IPS-20b (cell line): ENCODE data around the gene PRKCE.

ENCODE experiments used
- H3K27ac ChIP-seq: one replicate; pipeline ENCODE4 v1.5.1; 2013; ENCODE audit warnings: low read length
- H3K27me3 ChIP-seq: 2 replicates; pipeline ENCODE4 v1.6.1; 2013; ENCODE audit warnings: mild to moderate bottlenecking, low read length, inconsistent platforms; ENCODE audit not compliant: insufficient read depth
- H3K36me3 ChIP-seq: 2 replicates; pipeline ENCODE4 v1.6.1; 2013; ENCODE audit warnings: low read depth, mild to moderate bottlenecking, inconsistent platforms, low read length, moderate library complexity; ENCODE audit not compliant: insufficient read depth
- H3K4me1 ChIP-seq: 2 replicates; pipeline ENCODE4 v1.6.1; 2013; ENCODE audit warnings: mild to moderate bottlenecking, control low read depth, inconsistent platforms, low read length, moderate library complexity; ENCODE audit not compliant: insufficient read depth
- H3K4me3 ChIP-seq: 2 replicates; pipeline ENCODE4 v1.5.1; 2013; ENCODE audit warnings: mild to moderate bottlenecking, low read length, inconsistent platforms
- H3K9ac ChIP-seq: 2 replicates; pipeline ENCODE4 v1.6.1; 2013; ENCODE audit warnings: low read depth, mild to moderate bottlenecking, inconsistent platforms, low read length, moderate library complexity
- H3K9me3 ChIP-seq: 2 replicates; pipeline ENCODE4 v1.6.1; 2013; ENCODE audit warnings: mild to moderate bottlenecking, low read depth, low read length, inconsistent platforms; ENCODE audit not compliant: insufficient read depth

PRKCE gene

GRCh38 chr2:46188041-46188716 is 536.7 kb downstream of the PRKCE start:
- H3K27me3 ChIP-seq, result no peaks in the 10 kb centered on the region
- no peak overlapping the region for H3K9ac ChIP-seq

GRCh38 chr2:46193356-46193755 is 541.9 kb downstream of the PRKCE start:
- Histone ChIP-seq H3K36me3 (no peaks in the 10 kb centered on the region), H3K27ac (no peak overlapping the region), H3K9me3 (no peaks in the 10 kb centered on the region), H3K4me1 (no peaks in the 10 kb centered on the region; the same call in 1 of the 2 replicates), H3K27me3 (no peaks in the 10 kb centered on the region), H3K4me3 (no peak overlapping the region), H3K9ac (no peak overlapping the region)

More at GRCh38 chr2:46188041-46188716, 536.7 kb downstream of the PRKCE start:
- Histone ChIP-seq H3K27ac (no peak overlapping the region), H3K4me1 (no peaks in the 10 kb centered on the region), H3K36me3 (no peaks in the 10 kb centered on the region), H3K4me3 (no peak overlapping the region), H3K9me3 (no peaks in the 10 kb centered on the region)

- Histone ChIP-seq H3K27ac (no peak overlapping the region), H3K9me3 (no peaks in the 10 kb centered on the region), H3K36me3 (no peaks in the 10 kb centered on the region), H3K4me3 (no peak overlapping the region), H3K9ac (no peak overlapping the region), H3K27me3 (no peaks in the 10 kb centered on the region), H3K4me1 (no peaks in the 10 kb centered on the region; the same call in 1 of the 2 replicates)
These were observed 542.4 kb downstream of the PRKCE start for GRCh38 chr2:46193855-46194254.

- Histone ChIP-seq H3K27ac (no peak overlapping the region), H3K9ac (no peak overlapping the region), H3K4me1 (no peaks in the 10 kb centered on the region; the same call in 1 of the 2 replicates), H3K9me3 (no peaks in the 10 kb centered on the region), H3K4me3 (no peak overlapping the region), H3K36me3 (no peaks in the 10 kb centered on the region), H3K27me3 (no peaks in the 10 kb centered on the region)
These were observed 543.4 kb downstream of the PRKCE start for GRCh38 chr2:46194856-46195255.

- H3K4me1 ChIP-seq, result no peaks in the 10 kb centered on the region; the same call in 1 of the 2 replicates
- H3K9me3 ChIP-seq, result no peaks in the 10 kb centered on the region
- H3K36me3 ChIP-seq, result no peaks in the 10 kb centered on the region
- no peak overlapping the region for H3K4me3 ChIP-seq
- no peak overlapping the region for H3K27ac ChIP-seq
- H3K9ac ChIP-seq, result no peak overlapping the region
- H3K27me3 ChIP-seq, result no peaks in the 10 kb centered on the region
These were observed 544.3 kb downstream of the PRKCE start for GRCh38 chr2:46195819-46196218.

- H3K36me3 ChIP-seq, result no peaks in the 10 kb centered on the region
- no peak overlapping the region for H3K9ac ChIP-seq
- no peak overlapping the region for H3K27ac ChIP-seq
- no peaks in the 10 kb centered on the region for H3K9me3 ChIP-seq
- H3K4me3 ChIP-seq, result no peak overlapping the region
- H3K4me1 ChIP-seq, result no peaks in the 10 kb centered on the region; the same call in 1 of the 2 replicates
- no peaks in the 10 kb centered on the region for H3K27me3 ChIP-seq
These were observed 545.5 kb downstream of the PRKCE start for GRCh38 chr2:46196871-46197462.

- no peaks in the 10 kb centered on the region for H3K36me3 ChIP-seq
- H3K9ac ChIP-seq, result no peak overlapping the region
- H3K27me3 ChIP-seq, result no peaks in the 10 kb centered on the region
- no peak overlapping the region for H3K4me3 ChIP-seq
- no peak overlapping the region for H3K27ac ChIP-seq
- H3K9me3 ChIP-seq, result no peaks in the 10 kb centered on the region
- H3K4me1 ChIP-seq, result no peaks in the 10 kb centered on the region; the same call in 1 of the 2 replicates
These were observed 546.2 kb downstream of the PRKCE start for GRCh38 chr2:46197672-46198071.

GRCh38 chr2:46198164-46198883 is 546.8 kb downstream of the PRKCE start:
- Histone ChIP-seq H3K36me3 (no peaks in the 10 kb centered on the region), H3K4me1 (no peaks in the 10 kb centered on the region; the same call in 1 of the 2 replicates), H3K4me3 (no peak overlapping the region), H3K27ac (no peak overlapping the region), H3K27me3 (no peaks in the 10 kb centered on the region), H3K9me3 (no peaks in the 10 kb centered on the region), H3K9ac (no peak overlapping the region)

GRCh38 chr2:46198966-46199365 is 547.5 kb downstream of the PRKCE start:
- Histone ChIP-seq H3K27me3 (no peaks in the 10 kb centered on the region), H3K4me1 (no peaks in the 10 kb centered on the region; the same call in 1 of the 2 replicates), H3K9ac (no peak overlapping the region), H3K27ac (no peak overlapping the region), H3K9me3 (no peaks in the 10 kb centered on the region), H3K4me3 (no peak overlapping the region), H3K36me3 (no peaks in the 10 kb centered on the region)

GRCh38 chr2:46200100-46200690 is 548.7 kb downstream of the PRKCE start:
- no peak overlapping the region for H3K27ac ChIP-seq
- H3K36me3 ChIP-seq, result no peaks in the 10 kb centered on the region
- H3K9ac ChIP-seq, result no peak overlapping the region

GRCh38 chr2:46200861-46201605 is 549.6 kb downstream of the PRKCE start:
- Histone ChIP-seq H3K9me3 (no peaks in the 10 kb centered on the region), H3K36me3 (no peaks in the 10 kb centered on the region), H3K4me1 (no peaks in the 10 kb centered on the region; the same call in 1 of the 2 replicates), H3K4me3 (no peak overlapping the region), H3K9ac (no peak overlapping the region), H3K27ac (no peak overlapping the region), H3K27me3 (no peaks in the 10 kb centered on the region)

More at GRCh38 chr2:46200100-46200690, 548.7 kb downstream of the PRKCE start:
- no peaks in the 10 kb centered on the region for H3K9me3 ChIP-seq
- H3K4me1 ChIP-seq, result no peaks in the 10 kb centered on the region; the same call in 1 of the 2 replicates
- H3K4me3 ChIP-seq, result no peak overlapping the region
- H3K27me3 ChIP-seq, result no peaks in the 10 kb centered on the region
